H1 (cell line): ENCODE data around the gene DENND4A. TPM values are rescaled to one million over a fixed set of nuclear protein-coding genes. Genes with fewer than 3 reads are reported as not detected.

Experiments
- CTCF ChIA-PET: fragments of 300-600 bp; sonication (Branson Sonifier 250); formaldehyde crosslinking; loops from one replicate; lab custom pipeline; 2021; ENCODE audit not compliant: partially characterized antibody; lab: Charles Lee
- POLR2A ChIA-PET: fragments of 300-600 bp; sonication (Branson Sonifier 250); formaldehyde crosslinking; loops from one replicate; lab custom pipeline; 2021; ENCODE audit warnings: inconsistent platforms; ENCODE audit not compliant: partially characterized antibody; lab: Charles Lee
- DNase-seq, 2 experiments: peaks; one replicate each; pipeline versions ENCODE4 v3.0.0 to v3.0.0-alpha.2; 2010 to 2022; ENCODE audit warnings: low spot score in 2 of 2, low read depth in 1 of 2, mixed read lengths in 1 of 2
- FAIRE-seq: peaks from 2 replicates; lab custom pipeline; 2011; peaks lifted over from hg19 to GRCh38; lab: Jason Lieb, UNC
- H2AFZ ChIP-seq: 2 replicates; pipeline ENCODE4 v1.8.1; 2012; ENCODE audit warnings: low read length, inconsistent platforms
- H2AK5ac ChIP-seq: 2 replicates; pipeline ENCODE4 v1.6.1; 2013; ENCODE audit warnings: low read depth, low read length
- H2BK120ac ChIP-seq: replicated peaks from 2 replicates; pipeline ENCODE3; 2013; ENCODE audit warnings: low read depth, low read length, inconsistent platforms
- H2BK12ac ChIP-seq: 2 replicates; pipeline ENCODE4 v1.6.1; 2013; ENCODE audit warnings: low read depth, low read length
- H2BK15ac ChIP-seq: 2 replicates; pipeline ENCODE4 v1.6.1; 2013; ENCODE audit warnings: low read length
- H2BK20ac ChIP-seq: 2 replicates; pipeline ENCODE4 v1.6.1; 2013; ENCODE audit warnings: low read length
- H2BK5ac ChIP-seq: 2 replicates; pipeline ENCODE4 v1.6.1; 2013; ENCODE audit warnings: low read depth, low read length
- H3K14ac ChIP-seq: 2 replicates; pipeline ENCODE4 v1.6.1; 2013; ENCODE audit warnings: inconsistent platforms; ENCODE audit not compliant: insufficient read length
- H3K18ac ChIP-seq: 2 replicates; pipeline ENCODE4 v1.6.1; 2013; ENCODE audit warnings: low read length; ENCODE audit errors: extremely low read depth
- H3K23ac ChIP-seq: 2 replicates; pipeline ENCODE4 v1.6.1; 2013; ENCODE audit warnings: inconsistent platforms; ENCODE audit not compliant: insufficient read length
- H3K23me2 ChIP-seq: 2 replicates; pipeline ENCODE4 v1.6.1; 2013; ENCODE audit warnings: low read depth, low read length
- H3K27ac ChIP-seq: 2 replicates; pipeline ENCODE4 v1.6.1; 2011; ENCODE audit warnings: low read depth, low read length, inconsistent platforms
- H3K27me3 ChIP-seq, 4 experiments: replicated peaks in 1 of 4; 1 replicate in 1 of 4; 2 replicates in 3 of 4; pipeline versions ENCODE4 v1.6.1 to v1.8.1; 2011 to 2013; ENCODE audit warnings: low read length in 3 of 4, mild to moderate bottlenecking in 3 of 4, inconsistent platforms in 2 of 4, mixed read lengths in 2 of 4, moderate library complexity in 1 of 4; ENCODE audit not compliant: control insufficient read depth in 3 of 4, insufficient read depth in 3 of 4; ENCODE audit errors: extremely low read depth in 1 of 4
- H3K36me3 ChIP-seq, 4 experiments: 2 replicates each; pipeline versions ENCODE4 v1.6.1 to v1.8.1; 2011 to 2013; ENCODE audit warnings: mild to moderate bottlenecking in 4 of 4, low read length in 3 of 4, moderate library complexity in 2 of 4, control low read depth in 1 of 4, inconsistent platforms in 1 of 4; ENCODE audit not compliant: insufficient read depth in 4 of 4, control insufficient read depth in 2 of 4
- H3K4ac ChIP-seq: replicated peaks from 2 replicates; pipeline ENCODE3; 2013; ENCODE audit warnings: low read length, low read depth, mixed read lengths, inconsistent platforms; ENCODE audit not compliant: insufficient read length
- H3K4me1 ChIP-seq, 4 experiments: replicated peaks in 1 of 4; 1 replicate in 1 of 4; 2 replicates in 3 of 4; pipeline versions ENCODE4 v1.6.1 to v1.8.1; 2011 to 2013; ENCODE audit warnings: low read length in 3 of 4, inconsistent platforms in 2 of 4, mixed read lengths in 1 of 4; ENCODE audit not compliant: insufficient read depth in 4 of 4, control insufficient read depth in 3 of 4
- H3K4me2 ChIP-seq, 2 experiments: 2 replicates each; pipeline versions ENCODE4 v1.6.1 to v1.8.1; 2011 to 2013; ENCODE audit warnings: low read depth in 2 of 2, low read length in 2 of 2, control low read depth in 1 of 2, inconsistent platforms in 1 of 2, mild to moderate bottlenecking in 1 of 2; ENCODE audit not compliant: insufficient read depth in 1 of 2
- H3K4me3 ChIP-seq, 4 experiments: fragments of 200-600, 300-600 bp in 1 of 4; sonication (generic), shearing (Covaris generic), sonication (Bioruptor Twin) in 1 of 4; 2 replicates each; pipeline versions ENCODE4 v1.5.1 to v1.8.1; 2011 to 2016; ENCODE audit warnings: low read length in 4 of 4, low read depth in 3 of 4, control low read depth in 2 of 4, inconsistent platforms in 2 of 4, mild to moderate bottlenecking in 2 of 4, mixed read lengths in 1 of 4, moderate library complexity in 1 of 4; ENCODE audit not compliant: insufficient read depth in 2 of 4; ENCODE audit errors: extremely low read depth in 1 of 4
- H3K56ac ChIP-seq: replicated peaks from 2 replicates; pipeline ENCODE3; 2013; ENCODE audit warnings: low read depth, mild to moderate bottlenecking, mixed read lengths, low read length, inconsistent platforms; ENCODE audit not compliant: insufficient read length
- H3K79me1 ChIP-seq: 2 replicates; pipeline ENCODE4 v1.6.1; 2013; ENCODE audit warnings: low read depth, low read length, control low read depth
- H3K79me2 ChIP-seq, 2 experiments: 2 replicates each; pipeline versions ENCODE4 v1.6.1 to v1.8.1; 2012 to 2013; ENCODE audit warnings: low read length in 2 of 2, mild to moderate bottlenecking in 2 of 2, inconsistent platforms in 1 of 2; ENCODE audit not compliant: insufficient read depth in 2 of 2, control insufficient read depth in 1 of 2
- H3K9ac ChIP-seq, 4 experiments: replicated peaks in 1 of 4; 1 replicate in 1 of 4; 2 replicates in 3 of 4; pipeline versions ENCODE4 v1.6.1 to v1.8.1; 2011 to 2013; ENCODE audit warnings: low read depth in 3 of 4, low read length in 3 of 4, control low read depth in 2 of 4, mild to moderate bottlenecking in 2 of 4, moderate library complexity in 2 of 4, inconsistent platforms in 1 of 4; ENCODE audit errors: extremely low read depth in 1 of 4
- H3K9me3 ChIP-seq, 2 experiments: 2 replicates each; pipeline versions ENCODE4 v1.6.1 to v1.8.1; 2012 to 2013; ENCODE audit warnings: mild to moderate bottlenecking in 2 of 2, moderate library complexity in 2 of 2, control low read depth in 1 of 2, inconsistent platforms in 1 of 2, low read depth in 1 of 2, low read length in 1 of 2, mixed read lengths in 1 of 2; ENCODE audit not compliant: insufficient read depth in 2 of 2
- H4K20me1 ChIP-seq, 2 experiments: replicated peaks in 1 of 2; 2 replicates each; pipeline versions ENCODE3 to v1.8.1; 2011 to 2013; ENCODE audit warnings: inconsistent platforms in 2 of 2, low read length in 2 of 2, mild to moderate bottlenecking in 1 of 2; ENCODE audit not compliant: insufficient read depth in 2 of 2, control insufficient read depth in 1 of 2
- H4K5ac ChIP-seq: 2 replicates; pipeline ENCODE4 v1.6.1; 2013; ENCODE audit warnings: low read length, low read depth, mixed read lengths, inconsistent platforms; ENCODE audit not compliant: insufficient read length
- H4K8ac ChIP-seq: 2 replicates; pipeline ENCODE4 v1.8.0; 2013; ENCODE audit warnings: mild to moderate bottlenecking, moderate library complexity, low read length, inconsistent platforms; ENCODE audit not compliant: insufficient read depth; ENCODE audit errors: extremely low read depth
- H4K91ac ChIP-seq: replicated peaks from 2 replicates; pipeline ENCODE3; 2013; ENCODE audit warnings: low read length, mixed read lengths, inconsistent platforms; ENCODE audit not compliant: insufficient read length
- BACH1 ChIP-seq: IDR thresholded peaks from 2 replicates; pipeline ENCODE4 v1.6.1; 2012; ENCODE audit warnings: low read length, improper control_type of control experiment
- E2F6 ChIP-seq: IDR thresholded peaks from 2 replicates; pipeline ENCODE4 v1.6.1; 2012; ENCODE audit warnings: inconsistent platforms
- FOSL1 ChIP-seq: IDR thresholded peaks from 2 replicates; pipeline ENCODE4 v1.6.1; 2011; ENCODE audit warnings: mild to moderate bottlenecking, low read depth, low read length, moderate library complexity; ENCODE audit not compliant: insufficient read depth
- RAD21 ChIP-seq, 2 experiments: IDR thresholded peaks in 1 of 2; conservative IDR thresholded peaks in 1 of 2; 2 replicates each; pipeline ENCODE4 v1.6.1; 2011; ENCODE audit warnings: low read depth in 2 of 2, low read length in 2 of 2, improper control_type of control experiment in 1 of 2, inconsistent platforms in 1 of 2, mild to moderate bottlenecking in 1 of 2, moderate library complexity in 1 of 2
- RXRA ChIP-seq: IDR thresholded peaks from 2 replicates; pipeline ENCODE4 v1.6.1; 2011; ENCODE audit warnings: low read depth, mild to moderate bottlenecking, low read length, moderate library complexity; ENCODE audit not compliant: insufficient read depth
- SIRT6 ChIP-seq: IDR thresholded peaks from one replicate; pipeline ENCODE4 v1.7.1; 2012; ENCODE audit warnings: low read length, inconsistent platforms
- YY1 ChIP-seq: IDR thresholded peaks from 2 replicates; pipeline ENCODE4 v1.6.1; 2011; ENCODE audit warnings: low read depth, mild to moderate bottlenecking, low read length
- WGBS, 2 experiments: shearing (Covaris generic) in 1 of 2; methylation state at CpG; one replicate each; pipeline versions ENCODE4 v1.1.6 to v1.1.7; 2013 to 2015; ENCODE audit warnings: low lambda C conversion rate in 2 of 2, mixed read lengths in 2 of 2, inconsistent platforms in 1 of 2, low coverage in 1 of 2, missing lambda C conversion rate in 1 of 2; ENCODE audit not compliant: insufficient replicate concordance in 2 of 2, insufficient coverage in 1 of 2, insufficient read length in 1 of 2; ENCODE audit errors: extremely low coverage in 1 of 2, missing lambda C conversion rate in 1 of 2; 5-methylcytosine and 5-hydroxymethylcytosine counted together
- polyA plus RNA-seq, 7 experiments: library from polyadenylated mRNA; depleted of rRNA in 3 of 7; stranded (reverse) in 5 of 7; unstranded in 2 of 7; fragments of >200 nt in 5 of 7; fragments of 200-250 nt in 2 of 7; gene quantifications; 1 replicate in 5 of 7; 2 replicates in 1 of 7; 4 replicates in 1 of 7; pipeline versions ENCODE4 v1.2.1 to v1.2.3, GENCODE V29; 2011 to 2013; ENCODE audit warnings: missing spikeins in 2 of 7, mixed read lengths in 2 of 7
- total RNA-seq: library from RNA; stranded (reverse); fragmentation: NEBNext Ultra II Directional; extraction: Animal tissue kit (Norgen Biotek cat#: 25700); gene quantifications from 2 replicates; pipeline ENCODE4 v1.2.1, GENCODE V29; 2021

Gene DENND4A
- total and polyA plus RNA-seq, 2 of the 8 experiments (the other 6 are each of a cell fraction or from before 2014, with no cell fraction given), result 1.3 to 4.7 TPM

GRCh38 chr15:65801229-65801805, 9.2 kb upstream of the DENND4A start:
- no peaks in the 10 kb centered on the region for H3K36me3 ChIP-seq
- no peak overlapping the region for H3K4me3 ChIP-seq
- H3K9me3 ChIP-seq, result no peaks in the 10 kb centered on the region
- H4K91ac ChIP-seq, result no peak overlapping the region
- no peak overlapping the region for H3K4ac ChIP-seq
- no peak for DNase-seq
- H3K79me1 ChIP-seq, result no peaks in the 10 kb centered on the region
- no peak overlapping the region for H3K4me2 ChIP-seq
- no peaks in the 10 kb centered on the region for H3K79me2 ChIP-seq
- no peak overlapping the region for H3K9ac ChIP-seq
- H2BK12ac ChIP-seq, result no peak overlapping the region
- WGBS, 2 experiments, result 78% methylated on average over 2 of the region's 2 CpGs; no CpG with 5 or more reads in 1 of the 2 experiments
- H3K23me2 ChIP-seq, result no peaks in the 10 kb centered on the region
- no peak for FAIRE-seq
- H2BK5ac ChIP-seq, result no peak overlapping the region
- H3K4me1 ChIP-seq, result peaks cover 0 to 5% (median under 1%) of the 10 kb centered on the region in 4 experiments; a peak in 2 of 7 replicates
- POLR2A ChIA-PET, result no interaction called here
- CTCF ChIA-PET, result interaction anchor here (0.9 to 1.5 kb wide), 3 partner anchors 9 to 162 kb away, joined by 3 to 4 read pairs (median 4); no protein-coding TSS in a partner anchor
- no peak overlapping the region for H4K5ac ChIP-seq
- H4K20me1 ChIP-seq, result no peaks in the 10 kb centered on the region
- no peak overlapping the region for H2BK20ac ChIP-seq
- no peak overlapping the region for H2BK120ac ChIP-seq
- no peak overlapping the region for H3K23ac ChIP-seq
- H3K56ac ChIP-seq, result no peak overlapping the region
- no peak overlapping the region for H4K8ac ChIP-seq
- no peak overlapping the region for H3K27ac ChIP-seq
- no peak overlapping the region for H2BK15ac ChIP-seq
- no peak overlapping the region for H3K18ac ChIP-seq
- H3K14ac ChIP-seq, result no peak overlapping the region
- no peak for TF ChIP-seq BACH1
- TF ChIP-seq E2F6, result no peak
- TF ChIP-seq FOSL1, result no peak
- TF ChIP-seq YY1, result no peak
- no peak for TF ChIP-seq RAD21 (IDR thresholded peaks at IDR 0.05 in 1 of 2, conservative IDR thresholded peaks at IDR 0.05 in 1 of 2; ENCODE audit: low read depth in 2 of 2, low read length in 2 of 2)
- TF ChIP-seq RXRA, result no peak
- no peak for TF ChIP-seq SIRT6
- TF ChIP-seq, all 59 proteins: peak for 0
- H3K27me3 ChIP-seq, result no peaks in the 10 kb centered on the region
- H2AK5ac ChIP-seq, result no peak overlapping the region
- no peak overlapping the region for H2AFZ ChIP-seq
